ENCODE data around the gene SSRP1. TPM values are rescaled to one million over a fixed set of nuclear protein-coding genes. Genes with fewer than 3 reads are reported as not detected.

The SSRP1 gene, protein sequence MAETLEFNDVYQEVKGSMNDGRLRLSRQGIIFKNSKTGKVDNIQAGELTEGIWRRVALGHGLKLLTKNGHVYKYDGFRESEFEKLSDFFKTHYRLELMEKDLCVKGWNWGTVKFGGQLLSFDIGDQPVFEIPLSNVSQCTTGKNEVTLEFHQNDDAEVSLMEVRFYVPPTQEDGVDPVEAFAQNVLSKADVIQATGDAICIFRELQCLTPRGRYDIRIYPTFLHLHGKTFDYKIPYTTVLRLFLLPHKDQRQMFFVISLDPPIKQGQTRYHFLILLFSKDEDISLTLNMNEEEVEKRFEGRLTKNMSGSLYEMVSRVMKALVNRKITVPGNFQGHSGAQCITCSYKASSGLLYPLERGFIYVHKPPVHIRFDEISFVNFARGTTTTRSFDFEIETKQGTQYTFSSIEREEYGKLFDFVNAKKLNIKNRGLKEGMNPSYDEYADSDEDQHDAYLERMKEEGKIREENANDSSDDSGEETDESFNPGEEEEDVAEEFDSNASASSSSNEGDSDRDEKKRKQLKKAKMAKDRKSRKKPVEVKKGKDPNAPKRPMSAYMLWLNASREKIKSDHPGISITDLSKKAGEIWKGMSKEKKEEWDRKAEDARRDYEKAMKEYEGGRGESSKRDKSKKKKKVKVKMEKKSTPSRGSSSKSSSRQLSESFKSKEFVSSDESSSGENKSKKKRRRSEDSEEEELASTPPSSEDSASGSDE
- total RNA-seq (2014; rRNA removed; shearing (Covaris generic)) = 158 and 173 TPM in 2 replicates

- peak within 1 kb of the TSS; percentile 81 for H3K4me3 ChIP-seq (ENCODE audit: insufficient read depth, low read depth, low read length)
- H3K36me3 ChIP-seq (replicated peaks; ENCODE audit: control insufficient read depth, insufficient read depth, low read length) = peaks cover 32% of the 10 kb centered on the region
- peak; percentile 92 for DNase-seq
- peaks cover 2% of the 10 kb centered on the region; the same call in 1 of the 2 replicates for H3K27me3 ChIP-seq (ENCODE audit: control insufficient read depth, insufficient read depth, low read length)
Observed at GRCh38 chr11:57335343-57336110, at the start of gene SSRP1. SSRP1 (minus strand) TSS chr11:57335892; CDS start chr11:57335121, 771 bp downstream.

DNA sequence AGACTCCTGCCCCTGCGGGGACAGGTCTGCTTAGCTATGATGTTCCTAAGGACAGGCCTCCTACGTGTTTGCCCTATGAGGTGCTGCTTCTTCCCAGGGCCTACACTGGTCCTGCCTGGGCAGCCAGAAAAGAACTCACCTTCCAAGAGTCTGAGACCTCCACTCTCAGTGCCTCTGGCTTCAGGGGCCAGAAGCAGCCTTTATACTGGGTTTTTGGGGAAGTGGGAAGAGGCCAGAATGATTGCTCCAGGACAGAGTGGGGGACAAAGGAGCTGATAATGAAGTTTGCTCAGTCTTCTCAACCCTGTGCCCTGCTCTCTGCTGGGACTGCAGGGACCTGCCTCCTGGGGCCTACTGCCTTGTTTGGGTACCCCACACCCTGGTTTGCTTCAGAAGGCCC lies 45.3 kb upstream of the SSRP1 start, which contains the start of gene PRG3:
Gene PRG3 (minus strand): TSS at position 176 of the 400 bp plus-strand sequence. CDS start 442 bp downstream, outside the sequence.
- H3K27me3 ChIP-seq (ENCODE audit: control insufficient read depth, insufficient read depth, low read length) = peaks cover 16% of the 10 kb centered on the region
- DNase-seq = no peak
- H3K36me3 ChIP-seq (replicated peaks; ENCODE audit: control insufficient read depth, insufficient read depth, low read length) = no peaks in the 10 kb centered on the region
- no peak within 1 kb of the TSS for H3K4me3 ChIP-seq (ENCODE audit: insufficient read depth, low read depth, low read length)

DNA sequence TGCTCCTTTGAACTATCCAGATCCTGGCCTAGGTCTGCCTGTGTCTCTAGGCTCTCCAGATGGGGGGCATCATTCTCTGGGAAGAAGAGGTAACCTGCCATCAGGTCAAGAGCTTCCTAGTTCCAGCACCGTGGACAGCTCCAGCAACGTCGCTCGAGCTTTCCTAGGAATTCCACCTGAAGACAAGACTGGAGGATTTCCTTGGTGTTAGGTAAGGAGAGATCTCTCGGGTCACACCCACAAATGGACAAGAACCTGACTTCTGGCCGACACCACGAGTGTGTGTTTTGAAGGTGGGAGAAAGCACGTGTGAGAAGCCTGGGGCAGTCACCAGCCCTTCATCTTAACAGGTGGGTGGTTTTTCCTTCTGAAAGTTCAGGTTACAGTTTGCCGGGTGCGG lies 44.0 kb upstream of the SSRP1 start:
- Histone ChIP-seq H3K4me3 (ENCODE audit: insufficient read depth, low read depth, low read length) (no peak overlapping the region), H3K27me3 (ENCODE audit: control insufficient read depth, insufficient read depth, low read length) (peaks cover 16% of the 10 kb centered on the region), H3K36me3 (replicated peaks; ENCODE audit: control insufficient read depth, insufficient read depth, low read length) (no peaks in the 10 kb centered on the region)
- peak; percentile 84 for DNase-seq

- Histone ChIP-seq H3K27me3 (ENCODE audit: control insufficient read depth, insufficient read depth, low read length) (peaks cover 16% of the 10 kb centered on the region), H3K36me3 (replicated peaks; ENCODE audit: control insufficient read depth, insufficient read depth, low read length) (no peaks in the 10 kb centered on the region), H3K4me3 (ENCODE audit: insufficient read depth, low read depth, low read length) (no peak overlapping the region)
- no peak for DNase-seq
Observed at GRCh38 chr11:57378186-57378585, 42.5 kb upstream of the SSRP1 start.

GRCh38 chr11:57377107-57377506 lies 41.4 kb upstream of the SSRP1 start:
- H3K27me3 ChIP-seq (ENCODE audit: control insufficient read depth, insufficient read depth, low read length) = peaks cover 16% of the 10 kb centered on the region
- DNase-seq = no peak
- no peaks in the 10 kb centered on the region for H3K36me3 ChIP-seq (replicated peaks; ENCODE audit: control insufficient read depth, insufficient read depth, low read length)
- no peak overlapping the region; the same call in 1 of the 2 replicates for H3K4me3 ChIP-seq (ENCODE audit: insufficient read depth, low read depth, low read length)

DNA sequence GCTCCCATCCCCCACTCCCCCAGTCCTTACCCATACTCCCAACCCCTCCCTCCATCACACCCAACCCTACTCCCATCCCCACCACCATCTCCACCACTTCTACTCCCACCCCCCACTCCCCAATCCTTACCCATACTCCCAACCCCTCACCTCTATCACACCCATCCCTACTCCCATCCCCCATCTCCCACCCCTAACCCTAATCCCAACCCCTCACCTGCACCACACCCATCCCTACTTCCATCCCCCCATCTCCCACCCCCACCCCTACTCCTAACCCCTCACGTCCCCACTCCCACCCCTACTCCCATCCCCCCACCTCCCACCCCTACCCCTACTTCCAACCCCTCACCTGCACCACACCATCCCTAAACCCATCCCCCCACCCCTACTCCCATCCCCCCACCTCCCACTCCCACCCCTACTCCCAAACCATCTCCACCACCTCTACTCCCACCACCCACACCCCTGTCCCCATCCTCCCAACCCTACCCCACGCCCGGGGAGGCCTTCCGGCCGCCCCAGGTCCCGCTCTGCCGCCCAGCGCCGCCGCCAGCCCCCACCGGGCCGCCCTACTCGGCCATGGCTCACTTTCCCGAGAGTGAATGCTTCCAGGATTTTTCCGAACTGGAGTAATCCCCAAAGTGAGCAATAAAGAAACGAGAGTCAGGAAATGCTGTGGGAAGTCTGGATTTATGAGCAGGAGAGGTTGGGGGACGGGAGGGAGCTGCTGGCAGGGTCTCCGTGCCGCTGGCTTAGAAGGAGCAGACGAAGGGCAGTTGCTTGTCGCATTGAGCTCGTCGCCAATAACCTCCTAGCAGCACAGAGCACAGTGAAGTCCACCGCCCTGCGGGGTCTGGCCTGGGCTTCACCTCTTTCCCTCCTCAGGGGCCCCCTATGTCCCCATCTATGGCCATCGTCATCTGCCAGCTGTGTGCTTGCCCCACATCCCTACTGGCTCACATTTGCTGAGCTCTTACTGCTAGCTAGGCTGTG lies 40.7 kb upstream of the SSRP1 start:
- peak; percentile 55 for DNase-seq
- H3K36me3 ChIP-seq (replicated peaks; ENCODE audit: control insufficient read depth, insufficient read depth, low read length) = no peaks in the 10 kb centered on the region
- H3K27me3 ChIP-seq (ENCODE audit: control insufficient read depth, insufficient read depth, low read length) = peaks cover 16% of the 10 kb centered on the region
- H3K4me3 ChIP-seq (ENCODE audit: insufficient read depth, low read depth, low read length) = peak overlapping the region; percentile 8; the same call in 1 of the 2 replicates

GRCh38 chr11:57375490-57375889 lies 39.8 kb upstream of the SSRP1 start:
- H3K4me3 ChIP-seq (ENCODE audit: insufficient read depth, low read depth, low read length) = no peak overlapping the region
- no peaks in the 10 kb centered on the region for H3K36me3 ChIP-seq (replicated peaks; ENCODE audit: control insufficient read depth, insufficient read depth, low read length)
- peaks cover 16% of the 10 kb centered on the region for H3K27me3 ChIP-seq (ENCODE audit: control insufficient read depth, insufficient read depth, low read length)
- DNase-seq = no peak

GRCh38 chr11:57374966-57375365 lies 39.3 kb upstream of the SSRP1 start:
- no peak for DNase-seq
- Histone ChIP-seq H3K27me3 (ENCODE audit: control insufficient read depth, insufficient read depth, low read length) (peaks cover 15% of the 10 kb centered on the region), H3K4me3 (ENCODE audit: insufficient read depth, low read depth, low read length) (no peak overlapping the region), H3K36me3 (replicated peaks; ENCODE audit: control insufficient read depth, insufficient read depth, low read length) (no peaks in the 10 kb centered on the region)

DNA sequence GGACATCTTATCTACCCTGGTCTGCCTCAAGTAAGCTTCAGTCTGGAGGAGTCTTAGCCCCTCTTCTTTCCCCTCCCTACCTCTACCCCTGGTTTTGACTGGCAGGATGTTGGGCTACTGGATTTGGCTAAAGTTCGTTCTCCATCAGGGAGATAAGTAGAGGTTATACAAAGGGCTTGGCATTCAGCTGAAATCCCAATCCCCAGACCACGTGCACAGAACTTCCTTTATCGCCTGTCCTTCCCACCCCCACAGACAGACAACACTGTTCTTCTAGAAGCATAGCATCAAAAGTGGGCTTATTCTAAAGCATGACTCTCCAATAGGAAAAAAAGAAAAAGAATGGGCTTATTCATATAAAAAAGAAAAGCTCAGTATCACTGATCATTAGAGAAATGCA lies 37.5 kb upstream of the SSRP1 start:
- Histone ChIP-seq H3K4me3 (ENCODE audit: insufficient read depth, low read depth, low read length) (no peak overlapping the region), H3K27me3 (ENCODE audit: control insufficient read depth, insufficient read depth, low read length) (peaks cover 11% of the 10 kb centered on the region; the same call in 1 of the 2 replicates), H3K36me3 (replicated peaks; ENCODE audit: control insufficient read depth, insufficient read depth, low read length) (no peaks in the 10 kb centered on the region)
- no peak for DNase-seq

DNA sequence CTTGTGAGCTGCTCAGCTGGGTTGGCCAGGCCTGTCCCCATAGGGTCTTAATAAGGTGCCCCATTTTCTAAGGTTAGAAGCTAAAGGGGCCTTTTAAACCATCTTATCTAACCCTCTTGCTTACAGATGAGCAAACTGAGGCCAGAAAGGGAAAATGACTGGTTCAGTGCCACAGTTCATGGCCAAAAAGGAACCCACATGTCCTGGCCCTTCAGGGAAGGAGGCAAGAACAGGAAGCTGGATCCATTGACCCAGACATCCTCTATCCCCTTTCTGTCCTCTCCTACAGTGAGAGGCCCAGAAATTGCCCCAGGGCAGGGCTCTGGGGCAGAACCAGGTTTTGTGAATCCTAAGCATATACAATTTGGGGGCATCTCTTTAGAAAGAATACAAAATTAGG lies 35.2 kb upstream of the SSRP1 start:
- Histone ChIP-seq H3K4me3 (ENCODE audit: insufficient read depth, low read depth, low read length) (no peak overlapping the region), H3K27me3 (ENCODE audit: control insufficient read depth, insufficient read depth, low read length) (no peaks in the 10 kb centered on the region), H3K36me3 (replicated peaks; ENCODE audit: control insufficient read depth, insufficient read depth, low read length) (no peaks in the 10 kb centered on the region)
- DNase-seq = no peak

GRCh38 chr11:57370251-57370650 lies 34.6 kb upstream of the SSRP1 start:
- no peak for DNase-seq
- Histone ChIP-seq H3K27me3 (ENCODE audit: control insufficient read depth, insufficient read depth, low read length) (no peaks in the 10 kb centered on the region), H3K4me3 (ENCODE audit: insufficient read depth, low read depth, low read length) (no peak overlapping the region), H3K36me3 (replicated peaks; ENCODE audit: control insufficient read depth, insufficient read depth, low read length) (no peaks in the 10 kb centered on the region)

- DNase-seq = no peak
- no peaks in the 10 kb centered on the region for H3K36me3 ChIP-seq (replicated peaks; ENCODE audit: control insufficient read depth, insufficient read depth, low read length)
- no peak overlapping the region for H3K4me3 ChIP-seq (ENCODE audit: insufficient read depth, low read depth, low read length)
- no peaks in the 10 kb centered on the region; the same call in 1 of the 2 replicates for H3K27me3 ChIP-seq (ENCODE audit: control insufficient read depth, insufficient read depth, low read length)
Observed at GRCh38 chr11:57368845-57369232, 33.1 kb upstream of the SSRP1 start.

DNA sequence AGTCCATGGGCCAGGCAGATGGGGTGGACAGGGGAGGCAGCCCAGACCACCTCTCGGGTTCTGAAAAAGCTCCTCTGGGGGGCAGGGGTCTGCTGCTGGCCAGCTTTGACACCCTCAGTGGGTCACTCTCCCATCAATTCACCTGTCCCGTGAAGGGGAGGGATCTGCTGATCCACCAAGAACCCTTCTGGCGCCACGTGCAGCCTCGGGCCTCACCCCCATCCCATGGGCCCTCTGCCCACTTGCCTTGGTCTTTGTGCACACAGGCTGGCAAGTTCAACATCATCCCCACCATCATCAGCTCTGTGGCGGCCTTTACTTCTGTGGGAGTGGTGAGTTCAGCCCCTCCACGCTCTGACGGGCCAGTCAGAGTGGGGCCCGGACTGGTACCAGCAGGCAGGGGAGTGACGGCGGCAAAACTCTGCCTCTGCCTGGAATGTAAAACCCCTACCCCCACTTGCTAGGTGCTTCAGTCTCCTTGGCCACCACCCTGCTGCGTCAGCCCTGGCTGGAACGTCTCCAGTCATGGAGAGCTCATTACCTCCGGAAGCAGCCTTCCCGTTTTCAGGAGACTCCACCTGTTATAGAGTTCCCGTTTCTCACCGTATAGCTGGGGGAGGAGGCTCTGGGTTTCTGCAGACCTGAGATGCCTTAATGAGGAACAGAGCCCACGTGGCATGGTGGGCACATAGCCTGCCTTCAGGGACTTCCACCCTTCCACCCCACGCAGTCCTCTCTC lies 32.6 kb upstream of the SSRP1 start:
- Histone ChIP-seq H3K36me3 (replicated peaks; ENCODE audit: control insufficient read depth, insufficient read depth, low read length) (no peaks in the 10 kb centered on the region), H3K4me3 (ENCODE audit: insufficient read depth, low read depth, low read length) (no peak overlapping the region), H3K27me3 (ENCODE audit: control insufficient read depth, insufficient read depth, low read length) (no peaks in the 10 kb centered on the region; the same call in 1 of the 2 replicates)
- DNase-seq = no peak

Measured in H7 (cell line).